ENCODE measurements around the gene APLNR. TPM values are rescaled to one million over a fixed set of nuclear protein-coding genes. Genes with fewer than 3 reads are reported as not detected.
A peak's percentile ranks its signal among the peaks of the same experiment; 100 is the strongest.

APLNR gene
- polyA plus RNA-seq, 2 of the 4 experiments (the other 2 are of a cell fraction) = 0.08 to 0.14 TPM

- ChIA-PET CTCF (interaction anchor here (1.0 to 5.8 kb wide), 3 partner anchors 9 to 399 kb away, joined by 4 to 55 read pairs (median 38); no protein-coding TSS in a partner anchor), POLR2A (no interaction called here)
- ATAC-seq = peak in 1 of 2 experiments; percentile 30; a peak in 2 of 6 replicates
- WGBS (ENCODE audit: missing lambda C conversion rate) = 76% methylated on average over 2 of the region's 2 CpGs
- FAIRE-seq = no peak
- TF ChIP-seq BCL3 (IDR thresholded peaks at IDR 0.05) = no peak
- no peak for TF ChIP-seq ZC3H11A (IDR thresholded peaks at IDR 0.05)
- TF ChIP-seq NPAS2 (CRISPR knock-in tag; IDR thresholded peaks at IDR 0.05; ENCODE audit: borderline replicate concordance) = no peak
- TF ChIP-seq FOSL2 (IDR thresholded peaks at IDR 0.05) = no peak
- TF ChIP-seq FOSL2 (CRISPR knock-in tag; IDR thresholded peaks at IDR 0.05) = no peak
- TF ChIP-seq MAZ (IDR thresholded peaks at IDR 0.05; ENCODE audit: borderline replicate concordance, low read depth, low read length) = no peak
- no peak for TF ChIP-seq CEBPB (IDR thresholded peaks at IDR 0.05)
- no peak for TF ChIP-seq RCOR1 (IDR thresholded peaks at IDR 0.05; ENCODE audit: low read depth, low read length)
- TF ChIP-seq JUNB (IDR thresholded peaks at IDR 0.05) = no peak
- TF ChIP-seq HEYL (CRISPR knock-in tag; IDR thresholded peaks at IDR 0.05) = no peak
- TF ChIP-seq HDAC2 (IDR thresholded peaks at IDR 0.05) = no peak
- no peak for TF ChIP-seq MAX (IDR thresholded peaks at IDR 0.05)
- H3K27ac ChIP-seq = peak overlapping the region in 1 of 2 experiments; percentile 64; a peak in 2 of 6 replicates
- H3K4me2 ChIP-seq = peak overlapping the region; percentile 30; the same call in 2 of the 3 replicates
- H3K4me1 ChIP-seq = peaks cover 15% of the 10 kb centered on the region; the same call in 2 of the 3 replicates
- no peak overlapping the region for H3K4me3 ChIP-seq
- DNase-seq (ENCODE audit: low read depth in 1 of 2, low spot score in 1 of 2) = no peak
- no peaks in the 10 kb centered on the region for H3K9me3 ChIP-seq
Measured at GRCh38 chr11:57240007-57240406, 3.0 kb upstream of the APLNR start.

DNA sequence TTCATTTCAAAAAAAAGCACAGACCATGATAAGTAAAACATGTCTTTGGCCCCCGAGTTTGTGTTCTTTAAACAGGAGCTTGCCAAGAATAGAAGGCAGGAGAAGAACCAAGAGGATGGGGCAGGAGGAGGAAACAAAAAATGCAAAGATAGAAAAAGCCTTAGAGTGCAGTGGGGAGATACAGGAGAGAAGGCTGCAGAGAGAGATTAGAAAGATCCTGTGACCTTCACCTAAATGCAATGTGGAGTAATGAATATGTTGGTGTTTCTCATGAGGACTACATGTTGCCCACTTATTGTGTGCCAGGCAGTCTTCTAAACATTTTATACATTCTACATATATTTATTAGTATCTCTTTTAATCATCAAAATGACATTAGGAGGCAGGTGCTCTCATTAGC, 2.3 kb upstream of the APLNR start:
- DNase-seq (ENCODE audit: low read depth in 1 of 2, low spot score in 1 of 2) (no peak), ATAC-seq (no peak), FAIRE-seq (no peak)
- Histone ChIP-seq H3K4me3 (no peak overlapping the region), H3K4me2 (no peak overlapping the region; the same call in 2 of the 3 replicates), H3K27ac (no peak overlapping the region), H3K9me3 (no peaks in the 10 kb centered on the region), H3K4me1 (peaks cover 15% of the 10 kb centered on the region; the same call in 2 of the 3 replicates)
- TF ChIP-seq HOXB13 (CRISPR knock-in tag; IDR thresholded peaks at IDR 0.05; ENCODE audit: low read depth) (no peak), ZNF302 (CRISPR knock-in tag; IDR thresholded peaks at IDR 0.05) (no peak), HOXA7 (CRISPR knock-in tag; IDR thresholded peaks at IDR 0.05) (no peak), FOSL2 (IDR thresholded peaks at IDR 0.05) (no peak), FOSL2 (CRISPR knock-in tag; IDR thresholded peaks at IDR 0.05) (no peak), TP53 (CRISPR knock-in tag; IDR thresholded peaks at IDR 0.05) (no peak), EHMT2 (IDR thresholded peaks at IDR 0.05; ENCODE audit: low read depth) (no peak), RAD21 (conservative IDR thresholded peaks at IDR 0.05 in 1 of 2, IDR thresholded peaks at IDR 0.05 in 1 of 2) (no peak), SREBF2 (IDR thresholded peaks at IDR 0.05) (no peak), HOXB5 (CRISPR knock-in tag; IDR thresholded peaks at IDR 0.05) (no peak), PHF8 (IDR thresholded peaks at IDR 0.05; ENCODE audit: borderline replicate concordance, low read depth) (no peak), CBX2 (IDR thresholded peaks at IDR 0.05; ENCODE audit: borderline replicate concordance, low read depth) (no peak), JUNB (IDR thresholded peaks at IDR 0.05) (no peak), NR3C1 (IDR thresholded peaks at IDR 0.05) (no peak)
- TF ChIP-seq, protein P1, sequence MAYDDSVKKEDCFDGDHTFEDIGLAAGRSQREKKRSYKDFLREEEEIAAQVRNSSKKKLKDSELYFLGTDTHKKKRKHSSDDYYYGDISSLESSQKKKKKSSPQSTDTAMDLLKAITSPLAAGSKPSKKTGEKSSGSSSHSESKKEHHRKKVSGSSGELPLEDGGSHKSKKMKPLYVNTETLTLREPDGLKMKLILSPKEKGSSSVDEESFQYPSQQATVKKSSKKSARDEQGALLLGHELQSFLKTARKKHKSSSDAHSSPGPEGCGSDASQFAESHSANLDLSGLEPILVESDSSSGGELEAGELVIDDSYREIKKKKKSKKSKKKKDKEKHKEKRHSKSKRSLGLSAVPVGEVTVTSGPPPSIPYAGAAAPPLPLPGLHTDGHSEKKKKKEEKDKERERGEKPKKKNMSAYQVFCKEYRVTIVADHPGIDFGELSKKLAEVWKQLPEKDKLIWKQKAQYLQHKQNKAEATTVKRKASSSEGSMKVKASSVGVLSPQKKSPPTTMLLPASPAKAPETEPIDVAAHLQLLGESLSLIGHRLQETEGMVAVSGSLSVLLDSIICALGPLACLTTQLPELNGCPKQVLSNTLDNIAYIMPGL (CRISPR knock-in tag; IDR thresholded peaks at IDR 0.05; ENCODE audit: borderline replicate concordance) = no peak
- TF ChIP-seq, protein P2, sequence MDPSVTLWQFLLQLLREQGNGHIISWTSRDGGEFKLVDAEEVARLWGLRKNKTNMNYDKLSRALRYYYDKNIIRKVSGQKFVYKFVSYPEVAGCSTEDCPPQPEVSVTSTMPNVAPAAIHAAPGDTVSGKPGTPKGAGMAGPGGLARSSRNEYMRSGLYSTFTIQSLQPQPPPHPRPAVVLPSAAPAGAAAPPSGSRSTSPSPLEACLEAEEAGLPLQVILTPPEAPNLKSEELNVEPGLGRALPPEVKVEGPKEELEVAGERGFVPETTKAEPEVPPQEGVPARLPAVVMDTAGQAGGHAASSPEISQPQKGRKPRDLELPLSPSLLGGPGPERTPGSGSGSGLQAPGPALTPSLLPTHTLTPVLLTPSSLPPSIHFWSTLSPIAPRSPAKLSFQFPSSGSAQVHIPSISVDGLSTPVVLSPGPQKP (IDR thresholded peaks at IDR 0.05; ENCODE audit: low read depth, low read length) = no peak
- ChIA-PET POLR2A (no interaction called here), CTCF (interaction anchor here (5.8 kb wide), 1 partner anchor 10 kb away, joined by 55 read pairs; no protein-coding TSS in a partner anchor)
- WGBS (ENCODE audit: missing lambda C conversion rate) = 86% methylated on average over 1 of the region's 1 CpG

All from A549 (cell line).